Peyer's patch (tissue), 4 donors: Measurements from ENCODE around the gene CTBP1.

Experiments
- CTCF ChIP-seq, 6 experiments: fragments of 450-650 bp in 4 of 6; fragments of 200-600 bp in 2 of 6; sonication (generic) in 1 of 6; IDR thresholded peaks; one replicate each; pipeline ENCODE4 v1.5.1; 2017 to 2019; ENCODE audit warnings: antibody characterized with exemption in 6 of 6, mild to moderate bottlenecking in 3 of 6, moderate library complexity in 1 of 6
- POLR2A ChIP-seq, 2 donors: fragments of 450-650 bp; IDR thresholded peaks; one replicate each; pipeline ENCODE4 v1.5.1; 2017; ENCODE audit warnings: antibody characterized with exemption in 2 of 2, mild to moderate bottlenecking in 2 of 2, moderate library complexity in 2 of 2

- no peak for TF ChIP-seq CTCF (IDR thresholded peaks at IDR 0.05)
- TF ChIP-seq POLR2A (IDR thresholded peaks at IDR 0.05), result no peak
Measured at GRCh38 chr4:1265351-1265750, 16.4 kb upstream of the CTBP1 start.
